ENCODE measurements around the gene UCP1. TPM values are rescaled to one million over a fixed set of nuclear protein-coding genes. Genes with fewer than 3 reads are reported as not detected.
A peak's percentile ranks its signal among the peaks of the same experiment; 100 is the strongest.

UCP1 gene
- total RNA-seq, 1 donor from 2014 or later: not detected

- Histone ChIP-seq H3K9me3 (no peaks in the 10 kb centered on the region), H3K27ac (peak overlapping the region; percentile 1), H3K27me3 (no peaks in the 10 kb centered on the region), H3K4me1 (no peaks in the 10 kb centered on the region), H3K4me3 (no peak overlapping the region), H3K36me3 (no peaks in the 10 kb centered on the region)
- peak; percentile 51 for TF ChIP-seq CTCF (IDR thresholded peaks at IDR 0.05)
- ATAC-seq (peak; percentile 80), DNase-seq (no peak)
- intact Hi-C loops (cut with DNase I): no loop called here
Observed at GRCh38 chr4:140609548-140610425, 41.0 kb upstream of the UCP1 start.

GRCh38 chr4:140607852-140608251 is 39.1 kb upstream of the UCP1 start:
- H3K9me3 ChIP-seq: no peaks in the 10 kb centered on the region
- no peak overlapping the region for H3K27ac ChIP-seq
- no peaks in the 10 kb centered on the region for H3K36me3 ChIP-seq
- intact Hi-C loops (cut with DNase I): no loop called here
- H3K4me1 ChIP-seq: no peaks in the 10 kb centered on the region
- no peaks in the 10 kb centered on the region for H3K27me3 ChIP-seq
- ATAC-seq (no peak), DNase-seq (no peak)
- H3K4me3 ChIP-seq: no peak overlapping the region
- no peak for TF ChIP-seq CTCF (IDR thresholded peaks at IDR 0.05)

- Histone ChIP-seq H3K27me3 (no peaks in the 10 kb centered on the region), H3K4me1 (no peaks in the 10 kb centered on the region), H3K36me3 (no peaks in the 10 kb centered on the region), H3K27ac (no peak overlapping the region), H3K9me3 (no peaks in the 10 kb centered on the region), H3K4me3 (no peak overlapping the region)
- no peak for TF ChIP-seq CTCF (IDR thresholded peaks at IDR 0.05)
- no peak for DNase-seq
- no peak for ATAC-seq
- intact Hi-C loops (cut with DNase I): no loop called here
Observed at GRCh38 chr4:140604544-140604943, 35.8 kb upstream of the UCP1 start.

GRCh38 chr4:140603286-140603685 is 34.5 kb upstream of the UCP1 start:
- no peaks in the 10 kb centered on the region for H3K9me3 ChIP-seq
- no peaks in the 10 kb centered on the region for H3K4me1 ChIP-seq
- no peaks in the 10 kb centered on the region for H3K36me3 ChIP-seq
- H3K27ac ChIP-seq: no peak overlapping the region
- no peak overlapping the region for H3K4me3 ChIP-seq
- H3K27me3 ChIP-seq: no peaks in the 10 kb centered on the region
- TF ChIP-seq CTCF (IDR thresholded peaks at IDR 0.05): no peak
- no peak for DNase-seq
- intact Hi-C loops (cut with DNase I): no loop called here
- no peak for ATAC-seq

GRCh38 chr4:140602714-140603113 is 34.0 kb upstream of the UCP1 start:
- Histone ChIP-seq H3K27ac (no peak overlapping the region), H3K9me3 (no peaks in the 10 kb centered on the region), H3K36me3 (no peaks in the 10 kb centered on the region), H3K27me3 (no peaks in the 10 kb centered on the region), H3K4me1 (no peaks in the 10 kb centered on the region), H3K4me3 (no peak overlapping the region)
- ATAC-seq (no peak), DNase-seq (no peak)
- intact Hi-C loops (cut with DNase I): no loop called here
- no peak for TF ChIP-seq CTCF (IDR thresholded peaks at IDR 0.05)

Measured in upper lobe of right lung (tissue), 1 donor.